ENCODE data around the gene ZC3HAV1. TPM values are rescaled to one million over a fixed set of nuclear protein-coding genes. Genes with fewer than 3 reads are reported as not detected.

ZC3HAV1 gene
- total and polyA plus RNA-seq, 9 of the 15 experiments (the other 6 are each of a cell fraction or from before 2014, with no cell fraction given): 11.9 to 40.5 (median 23.9) TPM

DNA sequence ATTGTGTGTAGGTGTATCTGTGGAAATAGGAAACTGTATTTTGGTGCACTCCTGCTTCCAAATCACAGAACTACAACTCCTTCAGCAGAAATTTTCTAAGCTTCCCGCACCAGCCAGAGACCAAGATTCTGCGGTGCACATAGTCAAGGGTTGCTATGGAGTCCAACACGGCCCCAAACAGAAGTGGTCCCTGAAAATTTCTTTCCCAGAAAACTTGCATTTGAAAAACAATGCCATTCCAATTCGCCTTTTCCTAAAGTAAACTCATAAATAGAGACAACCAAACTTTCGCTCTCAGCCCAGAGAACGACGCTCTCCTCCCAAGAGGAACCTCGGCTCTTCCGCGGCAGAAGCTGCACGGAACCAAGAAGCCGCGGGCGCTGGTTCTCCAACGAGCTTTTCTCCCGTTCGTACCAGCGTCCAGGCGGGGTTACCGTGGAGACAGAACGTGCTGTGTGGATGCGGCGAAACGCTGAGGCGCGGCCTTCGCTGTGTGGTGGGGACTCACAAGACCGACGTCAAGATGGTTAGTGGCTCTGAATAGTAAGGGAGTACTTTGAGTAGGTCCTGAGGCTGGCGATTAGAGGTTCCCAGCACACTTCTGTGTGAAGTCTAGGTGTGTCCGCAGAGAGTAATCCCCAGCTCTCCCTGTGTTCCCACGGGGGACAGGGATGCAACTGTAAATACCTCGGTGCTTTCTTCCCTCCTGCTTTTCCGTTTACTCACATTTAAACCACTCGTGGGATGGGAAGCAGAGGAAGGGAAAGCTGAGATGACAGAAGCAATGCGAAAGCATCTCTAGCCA lies 24.0 kb upstream of the ZC3HAV1 start (continued):
- TF ChIP-seq, protein P1, sequence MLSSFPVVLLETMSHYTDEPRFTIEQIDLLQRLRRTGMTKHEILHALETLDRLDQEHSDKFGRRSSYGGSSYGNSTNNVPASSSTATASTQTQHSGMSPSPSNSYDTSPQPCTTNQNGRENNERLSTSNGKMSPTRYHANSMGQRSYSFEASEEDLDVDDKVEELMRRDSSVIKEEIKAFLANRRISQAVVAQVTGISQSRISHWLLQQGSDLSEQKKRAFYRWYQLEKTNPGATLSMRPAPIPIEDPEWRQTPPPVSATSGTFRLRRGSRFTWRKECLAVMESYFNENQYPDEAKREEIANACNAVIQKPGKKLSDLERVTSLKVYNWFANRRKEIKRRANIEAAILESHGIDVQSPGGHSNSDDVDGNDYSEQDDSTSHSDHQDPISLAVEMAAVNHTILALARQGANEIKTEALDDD (IDR thresholded peaks at IDR 0.05): no peak
- TF ChIP-seq, protein P2, sequence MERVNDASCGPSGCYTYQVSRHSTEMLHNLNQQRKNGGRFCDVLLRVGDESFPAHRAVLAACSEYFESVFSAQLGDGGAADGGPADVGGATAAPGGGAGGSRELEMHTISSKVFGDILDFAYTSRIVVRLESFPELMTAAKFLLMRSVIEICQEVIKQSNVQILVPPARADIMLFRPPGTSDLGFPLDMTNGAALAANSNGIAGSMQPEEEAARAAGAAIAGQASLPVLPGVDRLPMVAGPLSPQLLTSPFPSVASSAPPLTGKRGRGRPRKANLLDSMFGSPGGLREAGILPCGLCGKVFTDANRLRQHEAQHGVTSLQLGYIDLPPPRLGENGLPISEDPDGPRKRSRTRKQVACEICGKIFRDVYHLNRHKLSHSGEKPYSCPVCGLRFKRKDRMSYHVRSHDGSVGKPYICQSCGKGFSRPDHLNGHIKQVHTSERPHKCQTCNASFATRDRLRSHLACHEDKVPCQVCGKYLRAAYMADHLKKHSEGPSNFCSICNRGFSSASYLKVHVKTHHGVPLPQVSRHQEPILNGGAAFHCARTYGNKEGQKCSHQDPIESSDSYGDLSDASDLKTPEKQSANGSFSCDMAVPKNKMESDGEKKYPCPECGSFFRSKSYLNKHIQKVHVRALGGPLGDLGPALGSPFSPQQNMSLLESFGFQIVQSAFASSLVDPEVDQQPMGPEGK (CRISPR knock-in tag; IDR thresholded peaks at IDR 0.05; ENCODE audit: borderline replicate concordance): no peak
- no peak for TF ChIP-seq KLF16 (IDR thresholded peaks at IDR 0.05)
- peak; percentile 4; the same call in 1 of the 2 replicates for TF ChIP-seq ZNF165 (CRISPR knock-in tag; IDR thresholded peaks at IDR 0.05; ENCODE audit: borderline replicate concordance)
- TF ChIP-seq ZNF232 (CRISPR knock-in tag; IDR thresholded peaks at IDR 0.05): 0 out of 2 replicates have a peak, but pooled peaks have one; percentile 71
- TF ChIP-seq YBX1 (IDR thresholded peaks at IDR 0.05): no peak

DNA sequence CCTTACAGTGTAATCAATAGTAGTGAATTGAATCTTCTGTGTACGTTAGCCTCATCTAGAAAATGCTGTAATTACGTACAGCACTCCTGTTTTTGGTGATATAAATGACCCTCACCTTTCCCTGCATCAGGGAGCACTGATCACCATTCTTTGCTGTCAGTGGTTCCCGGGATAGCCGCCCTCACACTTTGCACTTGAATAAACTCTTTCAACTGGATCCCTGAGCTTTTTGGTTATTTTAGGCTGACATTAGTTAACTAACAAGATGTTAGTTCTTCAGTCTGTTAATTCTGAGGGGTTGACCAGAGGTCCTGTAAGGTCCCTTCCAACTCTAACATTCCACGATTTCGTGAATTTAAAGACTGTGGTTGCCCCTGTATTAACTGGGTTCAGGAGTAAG lies 23.4 kb upstream of the ZC3HAV1 start:
- CTCF ChIA-PET (ENCODE audit: low intra/inter-chr PET ratio): no interaction called here
- ATAC-seq: peak; percentile 10
- H3K9ac ChIP-seq (ENCODE audit: insufficient read depth in 1 of 2, low read depth in 2 of 2, low read length in 2 of 2): peak overlapping the region in 1 of 2 experiments; percentile 67; a peak in 2 of 4 replicates

More for the DNA sequence above, 23.4 kb upstream of the ZC3HAV1 start:
- Histone ChIP-seq H3K79me2 (ENCODE audit: control insufficient read depth, insufficient read depth, low read length) (no peaks in the 10 kb centered on the region), H3K9me3 (replicated peaks; ENCODE audit: control insufficient read depth, insufficient read depth, low read depth, low read length) (no peaks in the 10 kb centered on the region), H3K4me3 (peak overlapping the region; percentile 40), H3K36me3 (ENCODE audit: control insufficient read depth, insufficient read depth, low read length) (no peaks in the 10 kb centered on the region), H3K27ac (ENCODE audit: extremely low read depth, low read depth, low read length) (no peak overlapping the region), H3K4me2 (ENCODE audit: insufficient read depth, low read length) (peak overlapping the region; percentile 88), H3K9me1 (ENCODE audit: control insufficient read depth, insufficient read depth, low read length) (no peaks in the 10 kb centered on the region), H2AFZ (ENCODE audit: low read depth, low read length) (peak overlapping the region; percentile 98), H3K4me1 (replicated peaks in 1 of 2; ENCODE audit: control insufficient read depth in 2 of 2, insufficient read depth in 2 of 2, low read length in 2 of 2) (no peaks in the 10 kb centered on the region; a peak in 1 of 5 replicates), H4K20me1 (replicated peaks; ENCODE audit: control insufficient read depth, insufficient read depth, low read length) (no peaks in the 10 kb centered on the region), H3K27me3 (ENCODE audit: control insufficient read depth in 2 of 2, insufficient read depth in 2 of 2, low read length in 2 of 2) (no peaks in the 10 kb centered on the region)
- DNase-seq (ENCODE audit: extremely low read depth in 1 of 4, low spot score in 3 of 4): no peak
- BruUV-seq (replicated peaks): no TSS peak
- peak; percentile 33; the same call in 1 of the 2 replicates for TF ChIP-seq ZNF354B (CRISPR knock-in tag; IDR thresholded peaks at IDR 0.05)
- TF ChIP-seq ZNF165 (CRISPR knock-in tag; IDR thresholded peaks at IDR 0.05; ENCODE audit: borderline replicate concordance): 0 out of 2 replicates have a peak, but pooled peaks have one; percentile 12
- TF ChIP-seq FOXP1 (CRISPR knock-in tag; IDR thresholded peaks at IDR 0.05): 0 out of 2 replicates have a peak, but pooled peaks have one; percentile 6
- no peak; the same call in 1 of the 2 replicates for TF ChIP-seq ZKSCAN1 (IDR thresholded peaks at IDR 0.05; ENCODE audit: low read depth, low read length)
- no peak for TF ChIP-seq ZNF551 (CRISPR knock-in tag; IDR thresholded peaks at IDR 0.05)
- POLR2A ChIA-PET: interaction anchor here (0.6 to 2.5 kb wide), 17 partner anchors 8 to 1391 kb away, joined by 3 to 18 read pairs (median 5); partner anchors contain the start of gene UBN2
- in situ Hi-C loops (cut with MboI): no loop called here
- WGBS (ENCODE audit: insufficient coverage, low coverage, missing lambda C conversion rate): 53% methylated on average over 6 of the region's 6 CpGs
- no peak for FAIRE-seq
- intact Hi-C loops (cut with micrococcal nuclease): loop anchor here (2.0 to 10.0 kb wide), 2 partner anchors 98 to 212 kb away; partner anchors contain the start of genes FMC1 and UBN2

Data from K562 (cell line).